ENCODE data around the gene PALLD. TPM values are rescaled to one million over a fixed set of nuclear protein-coding genes. Genes with fewer than 3 reads are reported as not detected.

The PALLD gene
- total and polyA plus RNA-seq, 12 donors, result 30.3 to 203 (median 90.5) TPM

- no peak for DNase-seq
- peaks cover 30 to 53% of the 10 kb centered on the region in 2 donors for H3K4me1 ChIP-seq (replicated peaks in 1 of 2)
- no peak overlapping the region for H3K4me3 ChIP-seq
- no peaks in the 10 kb centered on the region for H3K36me3 ChIP-seq (replicated peaks in 1 of 2)
- TF ChIP-seq CTCF (IDR thresholded peaks at IDR 0.05), result no peak
- no peak for TF ChIP-seq POLR2A (IDR thresholded peaks at IDR 0.05)
- intact Hi-C loops (cut with DNase I), result no loop called here
- H3K27me3 ChIP-seq, result no peaks in the 10 kb centered on the region
- H3K9me3 ChIP-seq (replicated peaks in 1 of 3), result no peaks in the 10 kb centered on the region
- peak overlapping the region in 3 of 5 donors; percentile 79 to 87 (median 84) for H3K27ac ChIP-seq
Observed at GRCh38 chr4:168841672-168842019, 344.8 kb downstream of the PALLD start.

GRCh38 chr4:168842186-168842585 lies 345.3 kb downstream of the PALLD start:
- WGBS, 4 donors, result 65 to 86% (median 83%) methylated on average over 1 of the region's 1 CpG
- no peak for DNase-seq
- no peak for TF ChIP-seq POLR2A (IDR thresholded peaks at IDR 0.05)
- TF ChIP-seq CTCF (IDR thresholded peaks at IDR 0.05), result no peak
- no peaks in the 10 kb centered on the region for H3K9me3 ChIP-seq (replicated peaks in 1 of 3)
- peaks cover 30 to 52% of the 10 kb centered on the region in 2 donors for H3K4me1 ChIP-seq (replicated peaks in 1 of 2)
- peak overlapping the region in 2 of 5 donors; percentile 32 to 84 for H3K27ac ChIP-seq
- no peak overlapping the region for H3K4me3 ChIP-seq
- intact Hi-C loops (cut with DNase I), result no loop called here
- no peaks in the 10 kb centered on the region for H3K36me3 ChIP-seq (replicated peaks in 1 of 2)
- no peaks in the 10 kb centered on the region for H3K27me3 ChIP-seq

- Histone ChIP-seq H3K27ac (peak overlapping the region in 3 of 5 donors; percentile 30 to 82 (median 48)), H3K27me3 (no peaks in the 10 kb centered on the region), H3K4me1 (replicated peaks in 1 of 2) (peaks cover 26 to 53% of the 10 kb centered on the region in 2 donors), H3K4me3 (no peak overlapping the region), H3K9me3 (replicated peaks in 1 of 3) (no peaks in the 10 kb centered on the region), H3K36me3 (replicated peaks in 1 of 2) (no peaks in the 10 kb centered on the region)
- no peak for TF ChIP-seq CTCF (IDR thresholded peaks at IDR 0.05)
- no peak for TF ChIP-seq POLR2A (IDR thresholded peaks at IDR 0.05)
- 89 to 97% (median 93%) methylated on average over 7 of the region's 7 CpGs for WGBS, 4 donors
- DNase-seq, result no peak
- intact Hi-C loops (cut with DNase I), result no loop called here
Observed at GRCh38 chr4:168843635-168844034, 346.8 kb downstream of the PALLD start.

- intact Hi-C loops (cut with DNase I), result no loop called here
- Histone ChIP-seq H3K27ac (peak overlapping the region in 2 of 5 donors; percentile 48 to 82), H3K27me3 (no peaks in the 10 kb centered on the region), H3K9me3 (replicated peaks in 1 of 3) (no peaks in the 10 kb centered on the region), H3K36me3 (replicated peaks in 1 of 2) (no peaks in the 10 kb centered on the region), H3K4me3 (no peak overlapping the region), H3K4me1 (replicated peaks in 1 of 2) (peaks cover 31 to 56% of the 10 kb centered on the region in 2 donors)
- no peak for TF ChIP-seq POLR2A (IDR thresholded peaks at IDR 0.05)
- TF ChIP-seq CTCF (IDR thresholded peaks at IDR 0.05), result no peak
- no peak for DNase-seq
- 68 to 80% (median 76%) methylated on average over 8 of the region's 8 CpGs for WGBS, 4 donors
Observed at GRCh38 chr4:168844353-168845049, 347.6 kb downstream of the PALLD start.
